Mesothelial cell of epicardium (in vitro differentiated cells): Measurements from ENCODE around the gene KCNB1. TPM values are rescaled to one million over a fixed set of nuclear protein-coding genes. Genes with fewer than 3 reads are reported as not detected.

Experiments used
- DNase-seq, 2 experiments: peaks; one replicate each; pipeline ENCODE4 v3.0.0; 2021; ENCODE audit warnings: low spot score in 2 of 2; ENCODE audit not compliant: unreplicated experiment in 2 of 2
- H3K27ac Mint-ChIP-seq: 2 replicates; pipeline ENCODE4 v1.8.0; 2021; ENCODE audit warnings: mixed read lengths
- H3K27me3 Mint-ChIP-seq: 2 replicates; pipeline ENCODE4 v1.8.0; 2021; ENCODE audit warnings: low read depth, mixed read lengths
- H3K36me3 Mint-ChIP-seq: 2 replicates; pipeline ENCODE4 v1.8.0; 2021; ENCODE audit warnings: mixed read lengths
- H3K4me1 Mint-ChIP-seq: 2 replicates; pipeline ENCODE4 v1.8.0; 2021; ENCODE audit warnings: mixed read lengths
- H3K4me3 Mint-ChIP-seq: 2 replicates; pipeline ENCODE4 v1.8.0; 2021; ENCODE audit warnings: mild to moderate bottlenecking, moderate library complexity, mixed read lengths
- H3K9me3 Mint-ChIP-seq: 2 replicates; pipeline ENCODE4 v1.8.0; 2021; ENCODE audit warnings: mixed read lengths
- total RNA-seq: library from RNA; stranded (reverse); gene quantifications from 3 replicates; pipeline ENCODE4 v1.2.1, GENCODE V29; 2021
- TF ChIP-seq, protein P1 (sequence below): fragments of 200-600 bp; sonication (generic); IDR thresholded peaks from one replicate; pipeline ENCODE4 v1.5.0; 2021; ENCODE audit warnings: antibody characterized with exemption; ENCODE audit not compliant: unreplicated experiment

The KCNB1 gene
- total RNA-seq, 1 donor from 2014 or later, result 0.51 TPM

DNA sequence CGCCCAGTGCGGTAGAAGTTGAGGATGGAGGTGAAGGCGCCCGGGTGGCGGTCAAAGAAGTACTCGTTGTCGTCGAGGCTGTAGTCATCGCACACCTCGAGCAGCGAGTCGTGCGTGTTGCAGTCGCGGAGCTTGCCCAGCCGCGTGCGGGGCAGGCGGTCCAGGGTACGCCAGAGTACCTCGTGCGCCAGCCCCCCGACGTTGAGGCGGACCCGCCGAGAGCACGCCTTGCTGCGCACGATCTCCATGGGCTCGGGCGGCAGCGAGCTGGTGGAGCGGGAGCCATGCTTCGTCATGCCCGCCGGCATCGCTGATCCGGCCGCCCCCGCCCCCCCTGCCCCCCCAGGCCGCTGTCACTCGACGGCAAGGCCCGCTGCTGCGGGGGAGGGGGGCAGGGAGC is 295 bp downstream of the KCNB1 start:
- Mint-ChIP-seq H3K27me3 (peaks cover 79% of the 10 kb centered on the region), H3K27ac (no peak overlapping the region), H3K9me3 (no peaks in the 10 kb centered on the region), H3K4me1 (peaks cover 6% of the 10 kb centered on the region), H3K4me3 (no peak overlapping the region), H3K36me3 (no peaks in the 10 kb centered on the region)
- DNase-seq, result no peak
- TF ChIP-seq, protein P1, sequence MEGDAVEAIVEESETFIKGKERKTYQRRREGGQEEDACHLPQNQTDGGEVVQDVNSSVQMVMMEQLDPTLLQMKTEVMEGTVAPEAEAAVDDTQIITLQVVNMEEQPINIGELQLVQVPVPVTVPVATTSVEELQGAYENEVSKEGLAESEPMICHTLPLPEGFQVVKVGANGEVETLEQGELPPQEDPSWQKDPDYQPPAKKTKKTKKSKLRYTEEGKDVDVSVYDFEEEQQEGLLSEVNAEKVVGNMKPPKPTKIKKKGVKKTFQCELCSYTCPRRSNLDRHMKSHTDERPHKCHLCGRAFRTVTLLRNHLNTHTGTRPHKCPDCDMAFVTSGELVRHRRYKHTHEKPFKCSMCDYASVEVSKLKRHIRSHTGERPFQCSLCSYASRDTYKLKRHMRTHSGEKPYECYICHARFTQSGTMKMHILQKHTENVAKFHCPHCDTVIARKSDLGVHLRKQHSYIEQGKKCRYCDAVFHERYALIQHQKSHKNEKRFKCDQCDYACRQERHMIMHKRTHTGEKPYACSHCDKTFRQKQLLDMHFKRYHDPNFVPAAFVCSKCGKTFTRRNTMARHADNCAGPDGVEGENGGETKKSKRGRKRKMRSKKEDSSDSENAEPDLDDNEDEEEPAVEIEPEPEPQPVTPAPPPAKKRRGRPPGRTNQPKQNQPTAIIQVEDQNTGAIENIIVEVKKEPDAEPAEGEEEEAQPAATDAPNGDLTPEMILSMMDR, result no peak

DNA sequence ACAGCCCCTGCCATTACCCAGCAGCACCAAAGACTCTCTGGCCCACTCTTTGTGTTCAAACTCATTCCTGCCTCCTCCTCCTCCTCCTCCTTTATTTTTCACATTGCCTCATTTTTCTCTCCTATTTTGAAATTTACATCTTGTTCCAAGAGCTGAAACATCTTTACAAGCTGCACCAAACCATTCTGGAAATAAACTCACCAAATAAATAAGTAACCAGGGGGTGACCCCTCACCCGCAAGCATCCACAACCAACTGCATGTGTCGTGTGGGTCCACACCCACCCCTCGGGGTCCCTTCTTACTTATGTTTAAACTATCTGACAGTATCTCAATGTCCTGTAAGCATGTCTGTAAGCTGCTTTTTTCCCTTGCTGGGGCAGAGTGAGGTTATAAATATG is 1.4 kb downstream of the KCNB1 start:
- no peak overlapping the region for H3K4me3 Mint-ChIP-seq
- TF ChIP-seq, protein P1, result no peak
- H3K27me3 Mint-ChIP-seq, result peaks cover 71% of the 10 kb centered on the region
- no peaks in the 10 kb centered on the region for H3K36me3 Mint-ChIP-seq
- H3K4me1 Mint-ChIP-seq, result peaks cover 6% of the 10 kb centered on the region
- DNase-seq, result no peak
- H3K9me3 Mint-ChIP-seq, result no peaks in the 10 kb centered on the region
- no peak overlapping the region for H3K27ac Mint-ChIP-seq

DNA sequence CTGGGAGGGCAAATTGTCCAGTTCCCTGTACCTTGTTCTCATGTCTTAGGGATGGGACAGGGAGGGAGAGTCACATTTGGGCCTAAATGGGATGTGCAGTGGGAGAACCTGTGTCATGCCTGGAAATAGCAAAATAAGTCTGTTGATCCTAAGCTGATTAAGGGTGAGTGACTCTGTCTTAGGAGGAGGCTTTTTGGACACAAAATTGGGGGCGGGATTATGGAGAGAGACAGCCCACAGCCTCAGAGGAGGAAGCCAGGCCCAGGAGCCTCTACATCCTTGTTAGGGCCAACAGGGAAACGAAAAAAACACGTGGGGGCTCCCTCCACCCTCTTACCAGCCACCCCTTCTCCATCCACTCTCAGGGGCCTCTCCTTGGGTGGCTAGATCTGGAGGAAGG is 2.2 kb downstream of the KCNB1 start:
- no peak overlapping the region for H3K4me3 Mint-ChIP-seq
- no peaks in the 10 kb centered on the region for H3K36me3 Mint-ChIP-seq
- H3K27me3 Mint-ChIP-seq, result peaks cover 71% of the 10 kb centered on the region
- no peaks in the 10 kb centered on the region for H3K9me3 Mint-ChIP-seq
- TF ChIP-seq, protein P1, result no peak
- H3K27ac Mint-ChIP-seq, result no peak overlapping the region
- peaks cover 6% of the 10 kb centered on the region for H3K4me1 Mint-ChIP-seq
- DNase-seq, result no peak

DNA sequence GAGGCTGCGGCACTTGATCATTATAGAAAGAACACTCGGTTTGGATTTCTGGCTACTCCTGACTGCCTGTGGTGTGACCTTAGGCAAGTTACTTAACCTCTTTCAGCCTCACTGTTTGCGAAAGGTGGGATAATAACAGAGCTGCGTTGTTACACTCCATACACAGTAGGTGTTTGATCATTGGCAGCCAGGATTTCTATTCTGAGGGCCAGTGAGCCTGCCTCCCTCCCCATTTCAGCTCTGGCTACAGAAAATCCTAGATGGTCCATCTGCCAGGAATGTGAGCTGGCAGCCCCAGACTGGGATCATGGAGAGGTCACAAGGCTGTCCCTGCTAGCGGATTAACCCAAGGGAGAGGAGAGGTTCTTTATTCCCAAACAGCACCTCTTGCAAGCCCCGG is 2.7 kb downstream of the KCNB1 start:
- TF ChIP-seq, protein P1, result no peak

DNA sequence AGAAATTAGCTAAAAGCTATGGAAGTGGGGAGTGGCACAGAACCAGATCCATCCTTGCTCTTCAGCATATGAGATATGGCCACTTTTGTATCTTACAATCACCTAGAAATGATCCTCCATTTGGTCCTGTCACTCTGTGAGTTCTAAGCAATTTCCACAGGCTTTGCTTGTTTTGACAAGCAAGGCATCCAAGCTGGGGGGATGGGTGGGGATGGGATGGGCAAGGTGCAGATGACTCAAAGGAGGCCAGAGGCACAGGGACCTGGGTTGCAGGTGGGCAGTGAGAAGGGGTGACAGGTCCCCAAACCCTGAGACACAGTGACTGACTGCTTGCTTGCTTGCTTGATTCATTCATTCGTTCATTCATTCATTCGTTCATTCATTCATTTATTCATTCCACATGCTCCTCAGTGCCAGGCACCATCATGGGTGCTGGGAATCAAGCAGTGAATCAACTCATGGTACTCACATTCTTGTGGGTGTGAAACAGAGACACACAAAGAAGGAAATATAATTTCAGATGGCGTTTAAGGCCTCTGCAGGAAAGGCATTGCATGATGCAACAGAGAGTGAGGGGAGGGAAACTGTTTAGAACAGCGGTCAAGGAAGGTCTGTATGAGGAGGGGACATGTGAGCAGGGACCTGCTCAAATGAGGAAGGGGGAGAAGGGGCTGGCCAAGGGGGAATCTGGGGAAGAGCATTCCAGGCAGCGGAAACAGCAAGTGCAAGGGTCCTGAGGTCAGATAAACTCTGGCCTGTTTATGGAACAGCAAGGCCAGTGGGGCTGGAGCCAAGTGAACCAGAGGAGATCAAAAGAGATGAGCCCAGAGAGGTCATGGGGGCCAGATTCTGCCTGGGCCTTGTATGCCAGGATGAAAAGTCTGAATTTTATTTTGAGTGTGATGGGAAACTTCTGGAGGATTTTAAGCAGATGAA is 3.4 kb downstream of the KCNB1 start:
- Mint-ChIP-seq H3K27ac (no peak overlapping the region), H3K9me3 (no peaks in the 10 kb centered on the region), H3K27me3 (peaks cover 70% of the 10 kb centered on the region), H3K36me3 (no peaks in the 10 kb centered on the region), H3K4me1 (peaks cover 3% of the 10 kb centered on the region), H3K4me3 (no peak overlapping the region)
- DNase-seq, result no peak
- TF ChIP-seq, protein P1, result no peak

More for the DNA sequence above, 2.7 kb downstream of the KCNB1 start:
- H3K27ac Mint-ChIP-seq, result no peak overlapping the region
- no peaks in the 10 kb centered on the region for H3K36me3 Mint-ChIP-seq
- H3K4me3 Mint-ChIP-seq, result no peak overlapping the region
- peaks cover 71% of the 10 kb centered on the region for H3K27me3 Mint-ChIP-seq
- no peak for DNase-seq
- H3K4me1 Mint-ChIP-seq, result peaks cover 6% of the 10 kb centered on the region
- H3K9me3 Mint-ChIP-seq, result no peaks in the 10 kb centered on the region
